ENCODE measurements around the gene RBBP5. TPM values are rescaled to one million over a fixed set of nuclear protein-coding genes. Genes with fewer than 3 reads are reported as not detected.

The RBBP5 gene
- polyA plus RNA-seq, 1 donor from 2014 or later = 24.2 TPM

DNA sequence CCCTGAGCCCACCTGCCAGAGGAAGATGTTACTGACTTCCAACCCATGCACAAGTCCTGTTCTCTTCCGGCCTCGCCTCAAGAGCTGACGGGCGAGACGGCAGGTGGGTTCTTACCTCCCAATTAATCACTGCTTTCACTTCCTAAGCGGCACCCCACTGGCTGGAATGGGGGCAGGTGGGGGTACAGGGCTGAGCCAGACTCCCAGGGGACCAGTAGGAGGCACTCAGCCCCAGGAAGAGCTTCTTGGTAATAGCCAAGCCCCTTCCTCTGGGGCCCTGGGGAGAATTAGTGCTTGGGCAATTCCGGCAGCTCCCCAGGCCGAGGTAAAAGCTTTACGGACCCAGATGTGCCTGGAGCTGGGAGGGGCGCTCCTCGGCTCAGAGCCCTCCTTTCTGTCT lies 69.1 kb downstream of the RBBP5 start:
- Histone ChIP-seq H3K27me3 (ENCODE audit: insufficient read depth, low read depth, low read length) (no peaks in the 10 kb centered on the region), H3K4me3 (ENCODE audit: low read length) (no peak overlapping the region), H4K20me1 (ENCODE audit: insufficient read depth) (no peaks in the 10 kb centered on the region), H3F3A (ENCODE audit: insufficient read depth, low read length, poor library complexity, severe bottlenecking) (no peaks in the 10 kb centered on the region), H3K9ac (ENCODE audit: low read length) (no peak overlapping the region), H3K9me3 (ENCODE audit: low read length) (no peaks in the 10 kb centered on the region), H3K9me2 (ENCODE audit: insufficient read depth, low read length) (no peaks in the 10 kb centered on the region), H3K79me2 (replicated peaks; ENCODE audit: insufficient read depth, low read length) (no peaks in the 10 kb centered on the region), H3K27ac (ENCODE audit: low read length) (no peak overlapping the region), H2AFZ (ENCODE audit: low read depth, low read length) (no peak overlapping the region), H3K4me2 (ENCODE audit: low read length) (no peak overlapping the region), H3K36me3 (ENCODE audit: insufficient read depth, low read length) (no peaks in the 10 kb centered on the region)
- no peak for TF ChIP-seq SMC3 (conservative IDR thresholded peaks at IDR 0.05; ENCODE audit: poor library complexity)
- no peak for TF ChIP-seq POLR2AphosphoS5 (IDR thresholded peaks at IDR 0.05)
- no peak for TF ChIP-seq REST (IDR thresholded peaks at IDR 0.05; ENCODE audit: borderline replicate concordance)
- TF ChIP-seq CTCF (IDR thresholded peaks at IDR 0.05; ENCODE audit: poor library complexity, severe bottlenecking) = no peak
- no peak for TF ChIP-seq TAF1 (IDR thresholded peaks at IDR 0.05; ENCODE audit: low read depth)
- TF ChIP-seq RAD21 (conservative IDR thresholded peaks at IDR 0.05) = no peak
- TF ChIP-seq EP300 (conservative IDR thresholded peaks at IDR 0.05; ENCODE audit: poor library complexity, severe bottlenecking) = no peak
- no peak for TF ChIP-seq EZH2 (IDR thresholded peaks at IDR 0.05; ENCODE audit: borderline replicate concordance, insufficient read depth, low read length, poor library complexity, severe bottlenecking)
- TF ChIP-seq MXI1 (conservative IDR thresholded peaks at IDR 0.05; ENCODE audit: poor library complexity, severe bottlenecking) = no peak

GRCh38 chr1:205049479-205049878 lies 72.3 kb downstream of the RBBP5 start:
- no peaks in the 10 kb centered on the region for H4K20me1 ChIP-seq (ENCODE audit: insufficient read depth)
- H2AFZ ChIP-seq (ENCODE audit: low read depth, low read length) = no peak overlapping the region
- H3K4me3 ChIP-seq (ENCODE audit: low read length) = no peak overlapping the region
- H3K36me3 ChIP-seq (ENCODE audit: insufficient read depth, low read length) = no peaks in the 10 kb centered on the region
- no peaks in the 10 kb centered on the region for H3F3A ChIP-seq (ENCODE audit: insufficient read depth, low read length, poor library complexity, severe bottlenecking)
- H3K9ac ChIP-seq (ENCODE audit: low read length) = no peak overlapping the region
- H3K27ac ChIP-seq (ENCODE audit: low read length) = no peak overlapping the region
- H3K4me2 ChIP-seq (ENCODE audit: low read length) = no peak overlapping the region
- H3K9me2 ChIP-seq (ENCODE audit: insufficient read depth, low read length) = no peaks in the 10 kb centered on the region
- no peaks in the 10 kb centered on the region for H3K27me3 ChIP-seq (ENCODE audit: insufficient read depth, low read depth, low read length)
- no peaks in the 10 kb centered on the region for H3K9me3 ChIP-seq (ENCODE audit: low read length)
- H3K79me2 ChIP-seq (replicated peaks; ENCODE audit: insufficient read depth, low read length) = no peaks in the 10 kb centered on the region
- no peak for TF ChIP-seq TAF1 (IDR thresholded peaks at IDR 0.05; ENCODE audit: low read depth)
- no peak for TF ChIP-seq EZH2 (IDR thresholded peaks at IDR 0.05; ENCODE audit: borderline replicate concordance, insufficient read depth, low read length, poor library complexity, severe bottlenecking)
- TF ChIP-seq RAD21 (conservative IDR thresholded peaks at IDR 0.05) = no peak
- no peak for TF ChIP-seq MXI1 (conservative IDR thresholded peaks at IDR 0.05; ENCODE audit: poor library complexity, severe bottlenecking)
- no peak for TF ChIP-seq POLR2AphosphoS5 (IDR thresholded peaks at IDR 0.05)
- no peak for TF ChIP-seq CTCF (IDR thresholded peaks at IDR 0.05; ENCODE audit: poor library complexity, severe bottlenecking)
- no peak for TF ChIP-seq EP300 (conservative IDR thresholded peaks at IDR 0.05; ENCODE audit: poor library complexity, severe bottlenecking)
- no peak for TF ChIP-seq SMC3 (conservative IDR thresholded peaks at IDR 0.05; ENCODE audit: poor library complexity)
- TF ChIP-seq REST (IDR thresholded peaks at IDR 0.05; ENCODE audit: borderline replicate concordance) = no peak

Measured in neural cell (in vitro differentiated cells).